Measurements from ENCODE around the gene PROM1. TPM values are rescaled to one million over a fixed set of nuclear protein-coding genes. Genes with fewer than 3 reads are reported as not detected.

PROM1 gene
- total RNA-seq, 2 experiments from 2014 or later = not detected

DNA sequence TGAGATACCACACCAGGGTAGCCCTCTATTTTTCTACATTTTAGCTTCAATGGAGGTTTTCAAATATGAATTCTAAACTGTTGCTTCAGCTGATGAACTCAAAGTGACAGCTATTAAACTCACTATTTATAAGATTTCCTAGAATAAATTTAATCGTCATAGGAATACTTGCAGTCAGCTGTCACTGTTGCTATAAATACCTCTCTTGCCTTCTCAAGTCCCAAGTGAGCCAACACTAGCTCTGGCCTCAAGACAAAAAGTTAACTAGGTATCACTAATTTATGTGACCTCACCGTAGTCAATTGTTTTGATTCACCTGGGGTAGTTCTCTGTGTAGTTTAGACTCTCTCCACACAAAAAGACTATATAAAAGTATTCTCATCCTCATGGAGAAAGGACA, 34.3 kb upstream of the PROM1 start:
- Mint-ChIP-seq H3K4me3 (no peak overlapping the region), H3K9me3 (no peaks in the 10 kb centered on the region), H3K4me1 (no peaks in the 10 kb centered on the region), H3K27ac (no peak overlapping the region), H3K36me3 (ENCODE audit: low read depth) (no peaks in the 10 kb centered on the region), H3K27me3 (peaks cover 2% of the 10 kb centered on the region)
- ChIA-PET POLR2A (no interaction called here), CTCF (no interaction called here)
- DNase-seq = no peak

- no peaks in the 10 kb centered on the region for H3K36me3 Mint-ChIP-seq (ENCODE audit: low read depth)
- H3K27me3 Mint-ChIP-seq = peaks cover 5% of the 10 kb centered on the region
- no peak overlapping the region for H3K4me3 Mint-ChIP-seq
- no peak overlapping the region for H3K27ac Mint-ChIP-seq
- H3K4me1 Mint-ChIP-seq = no peaks in the 10 kb centered on the region
- ChIA-PET POLR2A (no interaction called here), CTCF (no interaction called here)
- H3K9me3 Mint-ChIP-seq = no peaks in the 10 kb centered on the region
- DNase-seq = no peak
Observed at GRCh38 chr4:16117164-16117563, 33.3 kb upstream of the PROM1 start.

- Mint-ChIP-seq H3K9me3 (no peaks in the 10 kb centered on the region), H3K27ac (no peak overlapping the region), H3K4me3 (no peak overlapping the region), H3K4me1 (no peaks in the 10 kb centered on the region), H3K36me3 (ENCODE audit: low read depth) (no peaks in the 10 kb centered on the region), H3K27me3 (peaks cover 5% of the 10 kb centered on the region)
- ChIA-PET POLR2A (no interaction called here), CTCF (no interaction called here)
- DNase-seq = no peak
Observed at GRCh38 chr4:16116493-16116990, 32.7 kb upstream of the PROM1 start.

DNA sequence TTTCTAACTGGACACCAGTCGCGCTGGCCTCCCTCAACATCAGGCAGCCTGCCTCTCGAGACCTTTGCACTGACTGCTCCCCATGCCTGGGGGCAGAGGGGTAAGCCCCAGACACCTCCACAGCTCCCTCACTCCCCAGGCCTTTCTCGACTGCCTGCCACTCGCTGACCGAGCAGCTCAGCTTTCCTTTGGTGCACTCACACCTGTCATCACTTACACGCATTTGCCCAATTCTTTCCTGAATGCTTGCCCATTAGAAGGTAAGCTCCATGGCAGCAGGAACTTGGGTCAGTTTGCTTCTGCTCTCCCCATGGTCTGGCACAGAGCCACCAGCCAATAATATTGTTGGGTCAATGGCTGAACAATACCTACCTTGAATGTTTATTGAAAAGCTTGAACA, 32.2 kb upstream of the PROM1 start:
- Mint-ChIP-seq H3K9me3 (no peaks in the 10 kb centered on the region), H3K4me1 (no peaks in the 10 kb centered on the region), H3K4me3 (no peak overlapping the region), H3K36me3 (ENCODE audit: low read depth) (no peaks in the 10 kb centered on the region), H3K27ac (no peak overlapping the region), H3K27me3 (peaks cover 5% of the 10 kb centered on the region)
- ChIA-PET POLR2A (no interaction called here), CTCF (no interaction called here)
- DNase-seq = no peak

DNA sequence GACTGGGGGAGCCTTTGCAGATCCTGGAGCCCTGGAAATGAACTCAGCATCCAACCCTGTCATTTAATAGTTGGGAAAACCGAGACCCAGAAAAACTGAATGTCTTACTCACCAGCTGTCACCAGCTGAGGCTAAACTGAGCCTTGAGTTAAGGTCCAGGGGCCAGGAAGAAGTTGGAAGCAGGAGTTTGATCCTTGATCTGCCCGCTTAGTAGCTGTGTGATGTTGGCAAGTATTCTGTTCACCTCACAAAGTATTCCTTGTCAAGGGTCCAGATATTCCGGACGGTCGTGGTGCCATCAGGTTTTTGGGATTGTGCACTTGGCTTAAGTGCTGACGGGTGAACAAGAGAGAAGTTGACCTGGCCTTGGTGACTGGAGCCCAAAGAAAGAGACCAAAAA, 30.7 kb upstream of the PROM1 start:
- POLR2A ChIA-PET = no interaction called here

DNA sequence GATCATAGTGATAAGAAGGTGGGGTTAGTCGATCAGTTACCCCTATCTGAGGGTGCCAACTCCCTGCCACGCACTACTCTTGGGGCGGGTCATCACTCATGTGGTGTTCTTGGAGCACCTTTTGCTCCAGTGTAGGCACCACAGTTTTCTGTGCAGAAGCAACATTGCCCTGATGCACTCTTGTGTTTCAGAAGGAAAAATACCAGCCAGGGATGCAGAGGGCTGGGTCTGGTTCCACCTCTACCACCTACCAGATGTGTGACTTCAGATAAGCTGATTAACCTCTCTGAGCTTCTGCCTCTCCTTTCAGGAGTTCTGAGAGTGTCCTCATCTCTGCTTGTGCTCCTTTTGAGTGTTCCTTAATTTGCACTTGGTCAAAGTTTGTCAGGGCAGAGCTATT, 29.9 kb upstream of the PROM1 start:
- no peak overlapping the region for H3K4me3 Mint-ChIP-seq
- H3K9me3 Mint-ChIP-seq = no peaks in the 10 kb centered on the region
- no peak overlapping the region for H3K27ac Mint-ChIP-seq
- CTCF ChIA-PET = no interaction called here
- POLR2A ChIA-PET = no interaction called here
- peaks cover 5% of the 10 kb centered on the region for H3K27me3 Mint-ChIP-seq
- no peaks in the 10 kb centered on the region for H3K36me3 Mint-ChIP-seq (ENCODE audit: low read depth)
- no peaks in the 10 kb centered on the region for H3K4me1 Mint-ChIP-seq
- DNase-seq = no peak

More for the DNA sequence above, 30.7 kb upstream of the PROM1 start:
- Mint-ChIP-seq H3K4me3 (no peak overlapping the region), H3K4me1 (no peaks in the 10 kb centered on the region), H3K36me3 (ENCODE audit: low read depth) (no peaks in the 10 kb centered on the region), H3K27me3 (peaks cover 7% of the 10 kb centered on the region), H3K27ac (no peak overlapping the region), H3K9me3 (no peaks in the 10 kb centered on the region)
- CTCF ChIA-PET = no interaction called here
- DNase-seq = no peak

DNA sequence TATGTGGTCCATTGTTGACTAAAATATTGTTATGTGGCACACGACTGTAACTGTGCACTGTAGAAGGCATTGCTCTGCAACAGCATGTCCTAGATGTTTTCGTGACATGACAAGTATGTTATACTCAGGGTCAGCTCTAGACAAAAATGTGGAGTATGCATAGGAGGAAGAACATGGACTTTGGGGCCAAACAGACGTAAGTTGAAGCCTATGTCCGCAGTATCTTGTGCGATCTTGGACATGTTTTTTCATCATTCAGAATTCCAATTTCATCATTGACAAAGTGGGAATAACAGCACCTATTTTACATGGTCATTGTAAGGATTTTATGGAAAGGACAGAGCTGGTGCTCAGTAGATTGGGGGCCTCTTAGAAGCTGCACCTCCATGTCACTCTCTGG, 27.7 kb upstream of the PROM1 start:
- POLR2A ChIA-PET = no interaction called here

GRCh38 chr4:16110661-16111290, 27.0 kb upstream of the PROM1 start:
- POLR2A ChIA-PET = no interaction called here
- H3K4me3 Mint-ChIP-seq = no peak overlapping the region
- DNase-seq = no peak
- no peaks in the 10 kb centered on the region for H3K4me1 Mint-ChIP-seq
- H3K36me3 Mint-ChIP-seq (ENCODE audit: low read depth) = no peaks in the 10 kb centered on the region
- CTCF ChIA-PET = no interaction called here
- peaks cover 12% of the 10 kb centered on the region for H3K27me3 Mint-ChIP-seq
- no peak overlapping the region for H3K27ac Mint-ChIP-seq
- no peaks in the 10 kb centered on the region for H3K9me3 Mint-ChIP-seq

More for the DNA sequence above, 27.7 kb upstream of the PROM1 start:
- no peak for DNase-seq
- Mint-ChIP-seq H3K4me1 (no peaks in the 10 kb centered on the region), H3K4me3 (no peak overlapping the region), H3K9me3 (no peaks in the 10 kb centered on the region), H3K27me3 (peaks cover 10% of the 10 kb centered on the region), H3K27ac (no peak overlapping the region), H3K36me3 (ENCODE audit: low read depth) (no peaks in the 10 kb centered on the region)
- CTCF ChIA-PET = no interaction called here

- peaks cover 12% of the 10 kb centered on the region for H3K27me3 Mint-ChIP-seq
- H3K27ac Mint-ChIP-seq = no peak overlapping the region
- no peaks in the 10 kb centered on the region for H3K36me3 Mint-ChIP-seq (ENCODE audit: low read depth)
- no peaks in the 10 kb centered on the region for H3K9me3 Mint-ChIP-seq
- no peaks in the 10 kb centered on the region for H3K4me1 Mint-ChIP-seq
- no peak overlapping the region for H3K4me3 Mint-ChIP-seq
- POLR2A ChIA-PET = no interaction called here
- no peak for DNase-seq
- CTCF ChIA-PET = no interaction called here
Observed at GRCh38 chr4:16110199-16110598, 26.4 kb upstream of the PROM1 start.

DNA sequence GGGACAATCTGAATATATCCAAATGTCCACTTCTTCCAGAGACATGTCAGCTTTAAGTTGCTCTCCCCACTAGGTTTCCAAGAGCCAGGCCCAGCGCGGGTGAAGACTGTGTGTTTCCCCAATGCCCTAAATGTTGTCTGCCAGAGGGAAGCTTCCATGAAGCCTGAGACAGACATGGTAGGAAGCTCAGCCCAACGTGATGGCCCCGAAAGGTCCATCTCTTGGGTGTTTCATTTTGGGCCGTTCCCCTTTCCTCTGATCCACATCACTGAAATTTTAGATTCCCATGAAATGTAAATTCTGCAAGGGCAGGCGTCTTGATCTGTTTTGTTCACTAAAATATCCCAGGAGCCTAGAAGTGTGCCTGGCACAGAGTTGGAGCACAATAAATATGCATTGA, 25.4 kb upstream of the PROM1 start:
- ChIA-PET POLR2A (no interaction called here), CTCF (no interaction called here)
- Mint-ChIP-seq H3K4me1 (no peaks in the 10 kb centered on the region), H3K9me3 (no peaks in the 10 kb centered on the region), H3K27ac (no peak overlapping the region), H3K36me3 (ENCODE audit: low read depth) (no peaks in the 10 kb centered on the region), H3K27me3 (peaks cover 12% of the 10 kb centered on the region), H3K4me3 (no peak overlapping the region)
- no peak for DNase-seq

DNA sequence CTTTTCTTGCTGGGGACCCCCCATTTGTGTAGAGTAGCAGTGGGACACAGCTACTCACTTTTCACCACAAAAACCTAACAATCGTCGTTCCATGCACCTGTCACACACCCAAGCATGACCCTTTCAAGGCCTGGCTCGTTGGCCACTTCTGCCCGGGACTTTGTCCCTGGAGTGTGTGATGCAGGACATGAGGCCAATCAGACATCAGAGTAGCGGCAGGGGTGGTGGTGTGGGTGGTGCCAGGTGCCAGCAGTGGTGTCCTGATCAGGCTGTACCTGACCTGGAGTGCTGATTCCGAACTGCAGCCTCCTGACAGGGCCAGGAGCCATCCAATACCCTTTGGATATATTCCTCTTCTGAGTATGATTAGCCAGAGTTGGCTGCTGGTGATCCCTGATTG, 23.1 kb upstream of the PROM1 start:
- CTCF ChIA-PET = no interaction called here

GRCh38 chr4:16104520-16104919, 20.7 kb upstream of the PROM1 start:
- Mint-ChIP-seq H3K36me3 (ENCODE audit: low read depth) (no peaks in the 10 kb centered on the region), H3K9me3 (no peaks in the 10 kb centered on the region), H3K4me3 (no peak overlapping the region), H3K4me1 (no peaks in the 10 kb centered on the region), H3K27me3 (peaks cover 19% of the 10 kb centered on the region), H3K27ac (no peak overlapping the region)
- CTCF ChIA-PET = no interaction called here
- POLR2A ChIA-PET = no interaction called here
- no peak for DNase-seq

More for the DNA sequence above, 23.1 kb upstream of the PROM1 start:
- H3K4me1 Mint-ChIP-seq = no peaks in the 10 kb centered on the region
- no peak for DNase-seq
- POLR2A ChIA-PET = no interaction called here
- no peaks in the 10 kb centered on the region for H3K9me3 Mint-ChIP-seq
- peaks cover 12% of the 10 kb centered on the region for H3K27me3 Mint-ChIP-seq
- H3K4me3 Mint-ChIP-seq = no peak overlapping the region
- no peak overlapping the region for H3K27ac Mint-ChIP-seq
- H3K36me3 Mint-ChIP-seq (ENCODE audit: low read depth) = no peaks in the 10 kb centered on the region

GRCh38 chr4:16102356-16102755, 18.5 kb upstream of the PROM1 start:
- Mint-ChIP-seq H3K9me3 (no peaks in the 10 kb centered on the region), H3K27me3 (peaks cover 27% of the 10 kb centered on the region), H3K36me3 (ENCODE audit: low read depth) (no peaks in the 10 kb centered on the region), H3K4me3 (no peak overlapping the region), H3K4me1 (no peaks in the 10 kb centered on the region), H3K27ac (no peak overlapping the region)
- DNase-seq = no peak
- ChIA-PET POLR2A (no interaction called here), CTCF (no interaction called here)

GRCh38 chr4:16100833-16101232, 17.0 kb upstream of the PROM1 start:
- no peaks in the 10 kb centered on the region for H3K36me3 Mint-ChIP-seq (ENCODE audit: low read depth)
- no peaks in the 10 kb centered on the region for H3K9me3 Mint-ChIP-seq
- POLR2A ChIA-PET = no interaction called here
- H3K4me3 Mint-ChIP-seq = no peak overlapping the region
- CTCF ChIA-PET = no interaction called here
- no peaks in the 10 kb centered on the region for H3K4me1 Mint-ChIP-seq
- no peak overlapping the region for H3K27ac Mint-ChIP-seq
- H3K27me3 Mint-ChIP-seq = peaks cover 37% of the 10 kb centered on the region
- no peak for DNase-seq
